GM23248 (cell line): ENCODE data around the gene HSBP1L1. TPM values are rescaled to one million over a fixed set of nuclear protein-coding genes. Genes with fewer than 3 reads are reported as not detected.

ENCODE experiments used
- DNase-seq: peaks from one replicate; pipeline ENCODE4 v3.0.0-alpha.2; 2015
- H2AFZ ChIP-seq: fragments of 200-600 bp; sonication (generic); 2 replicates; pipeline ENCODE4 v1.6.1; 2016; ENCODE audit warnings: antibody characterized with exemption
- H3F3A ChIP-seq: fragments of 200-600 bp; sonication (generic); 2 replicates; pipeline ENCODE4 v1.6.1; 2016; ENCODE audit warnings: mild to moderate bottlenecking, antibody characterized with exemption, mixed run types; ENCODE audit not compliant: insufficient read depth
- H3K27ac ChIP-seq: fragments of 200-600 bp; sonication (generic); 2 replicates; pipeline ENCODE4 v1.5.1; 2016; ENCODE audit warnings: mild to moderate bottlenecking
- H3K27me3 ChIP-seq: fragments of 200-600 bp; sonication (generic); replicated peaks from 2 replicates; pipeline ENCODE4 v1.6.1; 2016; ENCODE audit warnings: mild to moderate bottlenecking; ENCODE audit not compliant: insufficient read depth
- H3K36me3 ChIP-seq: fragments of 200-600 bp; sonication (generic); 2 replicates; pipeline ENCODE4 v1.6.1; 2016; ENCODE audit warnings: low read depth, mild to moderate bottlenecking
- H3K4me1 ChIP-seq: fragments of 200-600 bp; sonication (generic); 2 replicates; pipeline ENCODE4 v1.6.1; 2016; ENCODE audit warnings: mild to moderate bottlenecking; ENCODE audit not compliant: insufficient read depth
- H3K4me2 ChIP-seq: fragments of 200-600 bp; sonication (generic); one replicate; pipeline ENCODE4 v1.6.1; 2016; ENCODE audit warnings: mild to moderate bottlenecking; ENCODE audit not compliant: unreplicated experiment
- H3K4me3 ChIP-seq: fragments of 200-600 bp; sonication (generic); 2 replicates; pipeline ENCODE4 v1.5.1; 2016; ENCODE audit warnings: mild to moderate bottlenecking
- H3K79me2 ChIP-seq: fragments of 200-600 bp; sonication (generic); 2 replicates; pipeline ENCODE4 v1.6.1; 2016; ENCODE audit warnings: mild to moderate bottlenecking; ENCODE audit not compliant: insufficient read depth
- H3K9ac ChIP-seq: fragments of 200-600 bp; sonication (generic); 2 replicates; pipeline ENCODE4 v1.6.1; 2016; ENCODE audit warnings: mild to moderate bottlenecking
- H3K9me2 ChIP-seq: fragments of 200-600 bp; sonication (generic); 2 replicates; pipeline ENCODE4 v1.6.1; 2016; ENCODE audit warnings: mixed run types, mild to moderate bottlenecking, moderate library complexity; ENCODE audit not compliant: insufficient read depth
- H3K9me3 ChIP-seq: fragments of 200-600 bp; sonication (generic); one replicate; pipeline ENCODE4 v1.6.1; 2017; ENCODE audit warnings: low read depth
- H4K20me1 ChIP-seq: fragments of 200-600 bp; sonication (generic); 2 replicates; pipeline ENCODE4 v1.6.0; 2016; ENCODE audit not compliant: insufficient read depth
- EZH2 ChIP-seq: fragments of 200-600 bp; sonication (generic); IDR thresholded peaks from 2 replicates; pipeline ENCODE4 v1.6.1; 2018; ENCODE audit warnings: antibody characterized with exemption, mild to moderate bottlenecking; ENCODE audit not compliant: insufficient read depth, poor library complexity, severe bottlenecking
- EZH2phosphoT487 ChIP-seq: fragments of 200-600 bp; sonication (generic); IDR thresholded peaks from 2 replicates; pipeline ENCODE4 v1.6.1; 2018; ENCODE audit warnings: antibody characterized with exemption, moderate library complexity, mild to moderate bottlenecking, low read depth; ENCODE audit not compliant: insufficient read depth
- WGBS, 2 experiments: methylation state at CpG; one replicate each; pipeline ENCODE4 v1.1.6; 2015 to 2017; ENCODE audit warnings: low lambda C conversion rate in 2 of 2, low coverage in 1 of 2; ENCODE audit errors: missing lambda C conversion rate in 2 of 2; 5-methylcytosine and 5-hydroxymethylcytosine counted together
- in situ Hi-C: fragments of 300-500 bp; cut with MboI; formaldehyde crosslinking; loops from 2 replicates; pipeline ENCODE4 v1.15.0; 2020
- polyA plus RNA-seq: library from polyadenylated mRNA; unstranded; fragments of >200 nt; fragmentation: Nextera tagmentation; extraction: Ambion mirVana; gene quantifications from 2 replicates; pipeline ENCODE4 v1.2.1, GENCODE V29; 2016
- total RNA-seq: library from RNA; depleted of rRNA; stranded (reverse); fragments of >200 nt; shearing (Covaris generic); gene quantifications from 2 replicates; pipeline ENCODE4 v1.2.3, GENCODE V29; 2014

HSBP1L1 gene
- total and polyA plus RNA-seq, 2 experiments from 2014 or later = 6.8 to 27.0 TPM

- in situ Hi-C loops = no loop called here
- Histone ChIP-seq H3K4me1 (no peaks in the 10 kb centered on the region), H3K79me2 (peaks cover 65% of the 10 kb centered on the region), H3K4me2 (no peak overlapping the region), H3K9ac (no peak overlapping the region), H4K20me1 (no peaks in the 10 kb centered on the region), H3K4me3 (no peak overlapping the region), H3K27ac (no peak overlapping the region), H3F3A (peaks cover 11% of the 10 kb centered on the region; the same call in 1 of the 2 replicates), H3K9me3 (no peaks in the 10 kb centered on the region), H2AFZ (no peak overlapping the region), H3K27me3 (no peaks in the 10 kb centered on the region), H3K36me3 (peaks cover 15% of the 10 kb centered on the region; the same call in 1 of the 2 replicates), H3K9me2 (no peaks in the 10 kb centered on the region)
- WGBS, 2 experiments = 94 to 95% methylated on average over 17 of the region's 17 CpGs
- TF ChIP-seq EZH2 (no peak), EZH2phosphoT487 (no peak)
- no peak for DNase-seq
Measured at GRCh38 chr18:79971211-79971952, 6.9 kb downstream of the HSBP1L1 start.

GRCh38 chr18:79971986-79972385, 7.5 kb downstream of the HSBP1L1 start:
- Histone ChIP-seq H3K4me1 (no peaks in the 10 kb centered on the region), H3K36me3 (peaks cover 15% of the 10 kb centered on the region; the same call in 1 of the 2 replicates), H3K4me3 (no peak overlapping the region), H3K27ac (no peak overlapping the region), H3K79me2 (peaks cover 67% of the 10 kb centered on the region), H3K9me2 (no peaks in the 10 kb centered on the region), H4K20me1 (no peaks in the 10 kb centered on the region), H3K9me3 (no peaks in the 10 kb centered on the region), H3K9ac (no peak overlapping the region), H3K27me3 (no peaks in the 10 kb centered on the region), H3F3A (peaks cover 8% of the 10 kb centered on the region; the same call in 1 of the 2 replicates), H3K4me2 (no peak overlapping the region), H2AFZ (no peak overlapping the region)
- WGBS, 2 experiments = 90 to 95% methylated on average over 9 of the region's 9 CpGs
- TF ChIP-seq EZH2 (no peak), EZH2phosphoT487 (no peak)
- DNase-seq = no peak
- in situ Hi-C loops = no loop called here

GRCh38 chr18:79972720-79973119, 8.3 kb downstream of the HSBP1L1 start:
- Histone ChIP-seq H3K4me1 (no peaks in the 10 kb centered on the region), H3F3A (peaks cover 8% of the 10 kb centered on the region; the same call in 1 of the 2 replicates), H3K4me2 (no peak overlapping the region), H3K79me2 (peaks cover 75% of the 10 kb centered on the region), H3K9me2 (no peaks in the 10 kb centered on the region), H3K4me3 (no peak overlapping the region), H2AFZ (no peak overlapping the region), H3K36me3 (peaks cover 15% of the 10 kb centered on the region; the same call in 1 of the 2 replicates), H3K27ac (no peak overlapping the region), H3K9ac (no peak overlapping the region), H3K9me3 (no peaks in the 10 kb centered on the region), H4K20me1 (no peaks in the 10 kb centered on the region), H3K27me3 (no peaks in the 10 kb centered on the region)
- WGBS, 2 experiments = 99 to 100% methylated on average over 3 of the region's 3 CpGs
- in situ Hi-C loops = no loop called here
- no peak for DNase-seq
- TF ChIP-seq EZH2 (no peak), EZH2phosphoT487 (no peak)

- DNase-seq = no peak
- in situ Hi-C loops = no loop called here
- H3K9me3 ChIP-seq = no peaks in the 10 kb centered on the region
- no peaks in the 10 kb centered on the region for H3K4me1 ChIP-seq
- H2AFZ ChIP-seq = no peak overlapping the region
- 94 to 95% methylated on average over 15 to 16 of the region's 16 CpGs for WGBS, 2 experiments
- H3K79me2 ChIP-seq = peaks cover 83% of the 10 kb centered on the region
- peaks cover 8% of the 10 kb centered on the region; the same call in 1 of the 2 replicates for H3F3A ChIP-seq
- H3K4me2 ChIP-seq = no peak overlapping the region
- no peaks in the 10 kb centered on the region for H3K9me2 ChIP-seq
- no peak overlapping the region for H3K4me3 ChIP-seq
- H3K27ac ChIP-seq = no peak overlapping the region
- H4K20me1 ChIP-seq = no peaks in the 10 kb centered on the region
- H3K9ac ChIP-seq = no peak overlapping the region
- TF ChIP-seq EZH2phosphoT487 (no peak), EZH2 (no peak)
- H3K36me3 ChIP-seq = peaks cover 15% of the 10 kb centered on the region; the same call in 1 of the 2 replicates
- no peaks in the 10 kb centered on the region for H3K27me3 ChIP-seq
Measured at GRCh38 chr18:79973517-79973916, 9.1 kb downstream of the HSBP1L1 start.
